OCI-LY1 (cell line): ENCODE results near the gene ATF5.
A peak's percentile ranks its signal among the peaks of the same experiment; 100 is the strongest.

Experiments used
- H2AFZ ChIP-seq: fragments of 200-600 bp; sonication (generic), shearing (Covaris generic); 2 replicates; pipeline ENCODE4 v1.6.0; 2014; ENCODE audit warnings: antibody characterized with exemption, mild to moderate bottlenecking, low read length
- H3F3A ChIP-seq: fragments of 200-600 bp; sonication (generic), shearing (Covaris generic); 2 replicates; pipeline ENCODE4 v1.6.0; 2014; ENCODE audit warnings: mild to moderate bottlenecking, antibody characterized with exemption, low read length, moderate library complexity; ENCODE audit not compliant: insufficient read depth
- H3K27ac ChIP-seq: fragments of 200-600 bp; sonication (generic); 2 replicates; pipeline ENCODE4 v1.5.1; 2014; ENCODE audit warnings: low read length, mixed run types, mild to moderate bottlenecking, low read depth; ENCODE audit not compliant: poor library complexity, severe bottlenecking
- H3K27me3 ChIP-seq: fragments of 200-600 bp; sonication (generic); 2 replicates; pipeline ENCODE4 v1.6.0; 2014; ENCODE audit warnings: antibody characterized with exemption, mild to moderate bottlenecking, low read length, moderate library complexity; ENCODE audit not compliant: insufficient read depth
- H3K36me3 ChIP-seq: fragments of 200-600 bp; sonication (generic); 2 replicates; pipeline ENCODE4 v1.6.1; 2014; ENCODE audit warnings: mild to moderate bottlenecking, antibody characterized with exemption, low read length, moderate library complexity, mixed read lengths; ENCODE audit not compliant: insufficient read depth
- H3K4me1 ChIP-seq: fragments of 200-600 bp; sonication (generic); 2 replicates; pipeline ENCODE4 v1.5.1; 2014; ENCODE audit warnings: mild to moderate bottlenecking, low read length, moderate library complexity; ENCODE audit not compliant: insufficient read depth, severe bottlenecking
- H3K4me2 ChIP-seq: fragments of 200-600 bp; sonication (generic), shearing (Covaris generic); 2 replicates; pipeline ENCODE4 v1.6.1; 2014; ENCODE audit warnings: low read length
- H3K4me3 ChIP-seq: fragments of 200-600 bp; sonication (generic); 2 replicates; pipeline ENCODE4 v1.5.1; 2014; ENCODE audit warnings: low read length, low read depth, mild to moderate bottlenecking, mixed read lengths; ENCODE audit not compliant: poor library complexity, severe bottlenecking
- H3K79me2 ChIP-seq: fragments of 200-600 bp; shearing (Covaris generic); 2 replicates; pipeline ENCODE4 v1.6.1; 2016; ENCODE audit warnings: mixed run types, low read length, mixed read lengths; ENCODE audit not compliant: insufficient read depth
- H3K9ac ChIP-seq: fragments of 200-600 bp; sonication (generic), shearing (Covaris generic); 2 replicates; pipeline ENCODE4 v1.6.1; 2014; ENCODE audit warnings: mild to moderate bottlenecking, low read length, mixed read lengths
- H3K9me2 ChIP-seq: fragments of 200-600 bp; sonication (generic), shearing (Covaris generic); 2 replicates; pipeline ENCODE4 v1.6.1; 2014; ENCODE audit warnings: low read depth, mild to moderate bottlenecking, low read length, mixed read lengths
- H3K9me3 ChIP-seq: fragments of 200-600 bp; shearing (Covaris generic); 2 replicates; pipeline ENCODE4 v1.6.1; 2014; ENCODE audit warnings: low read length, mixed read lengths
- H4K20me1 ChIP-seq: fragments of 200-600 bp; sonication (generic), shearing (Covaris generic); 2 replicates; pipeline ENCODE4 v1.6.0; 2016; ENCODE audit warnings: mild to moderate bottlenecking, low read length; ENCODE audit not compliant: insufficient read depth
- CTCF ChIP-seq: fragments of 200-600 bp; sonication (generic), shearing (Covaris generic); IDR thresholded peaks from 2 replicates; pipeline ENCODE4 v1.5.1; 2017; ENCODE audit warnings: mild to moderate bottlenecking, antibody characterized with exemption, low read length, moderate library complexity, mixed read lengths
- EZH2 ChIP-seq: fragments of 200-600 bp; sonication (generic), shearing (Covaris generic); IDR thresholded peaks from 2 replicates; pipeline ENCODE4 v1.8.0; 2017; ENCODE audit warnings: borderline replicate concordance, mixed run types, mild to moderate bottlenecking, antibody characterized with exemption, low read length, moderate library complexity, mixed read lengths

The ATF5 gene

GRCh38 chr19:49936549-49936948 lies 7.5 kb downstream of the ATF5 start:
- Histone ChIP-seq H3K4me2 (no peak overlapping the region), H3F3A (0 out of 2 replicates have a peak, but pooled peaks cover 2% of the 10 kb centered on the region), H3K4me3 (no peak overlapping the region), H2AFZ (no peak overlapping the region), H3K9me2 (no peaks in the 10 kb centered on the region), H4K20me1 (no peaks in the 10 kb centered on the region), H3K9ac (no peak overlapping the region), H3K36me3 (peaks cover 23% of the 10 kb centered on the region), H3K4me1 (peaks cover 2% of the 10 kb centered on the region), H3K27me3 (no peaks in the 10 kb centered on the region), H3K9me3 (no peaks in the 10 kb centered on the region), H3K79me2 (no peaks in the 10 kb centered on the region), H3K27ac (no peak overlapping the region)
- TF ChIP-seq CTCF (no peak), EZH2 (no peak)

- Histone ChIP-seq H3F3A (0 out of 2 replicates have a peak, but pooled peaks cover 2% of the 10 kb centered on the region), H4K20me1 (no peaks in the 10 kb centered on the region), H3K9me2 (no peaks in the 10 kb centered on the region), H3K27ac (no peak overlapping the region), H3K4me3 (no peak overlapping the region), H3K27me3 (no peaks in the 10 kb centered on the region), H3K79me2 (no peaks in the 10 kb centered on the region), H3K36me3 (peaks cover 11% of the 10 kb centered on the region), H3K4me1 (no peaks in the 10 kb centered on the region), H2AFZ (no peak overlapping the region), H3K9ac (no peak overlapping the region), H3K4me2 (no peak overlapping the region), H3K9me3 (no peaks in the 10 kb centered on the region)
- TF ChIP-seq EZH2 (no peak), CTCF (peak; percentile 93)
Observed at GRCh38 chr19:49937750-49938381, 8.9 kb downstream of the ATF5 start.

GRCh38 chr19:49938662-49939061 lies 9.7 kb downstream of the ATF5 start:
- H3K27me3 ChIP-seq, result no peaks in the 10 kb centered on the region; the same call in 1 of the 2 replicates
- no peak overlapping the region for H2AFZ ChIP-seq
- no peak overlapping the region for H3K4me3 ChIP-seq
- no peaks in the 10 kb centered on the region for H3K79me2 ChIP-seq
- no peaks in the 10 kb centered on the region for H3K9me3 ChIP-seq
- no peak overlapping the region for H3K9ac ChIP-seq
- peaks cover 3% of the 10 kb centered on the region for H3K36me3 ChIP-seq
- H3K9me2 ChIP-seq, result no peaks in the 10 kb centered on the region
- no peak overlapping the region for H3K27ac ChIP-seq
- 0 out of 2 replicates have a peak, but pooled peaks cover 2% of the 10 kb centered on the region for H3F3A ChIP-seq
- no peak overlapping the region for H3K4me2 ChIP-seq
- no peaks in the 10 kb centered on the region for H4K20me1 ChIP-seq
- no peak for TF ChIP-seq CTCF
- no peak for TF ChIP-seq EZH2
- no peaks in the 10 kb centered on the region for H3K4me1 ChIP-seq
